Nephron progenitor cell (in vitro differentiated cells): ENCODE measurements around the gene ULBP3.

Experiments
- DNase-seq: peaks from one replicate; pipeline ENCODE4 v3.0.0; 2021
- H3K27ac Mint-ChIP-seq: 2 replicates; pipeline ENCODE4 v1.8.0; 2021; ENCODE audit warnings: mild to moderate bottlenecking, moderate library complexity, mixed read lengths
- H3K27me3 Mint-ChIP-seq: 2 replicates; pipeline ENCODE4 v1.8.0; 2021; ENCODE audit warnings: mild to moderate bottlenecking, low read depth, mixed read lengths; ENCODE audit not compliant: poor library complexity
- H3K36me3 Mint-ChIP-seq: 2 replicates; pipeline ENCODE4 v1.8.0; 2021; ENCODE audit warnings: low read depth, mixed read lengths
- H3K4me1 Mint-ChIP-seq: 2 replicates; pipeline ENCODE4 v1.8.0; 2021; ENCODE audit warnings: mixed read lengths
- H3K4me3 Mint-ChIP-seq: 2 replicates; pipeline ENCODE4 v1.8.0; 2021; ENCODE audit warnings: mild to moderate bottlenecking, moderate library complexity, mixed read lengths
- H3K9me3 Mint-ChIP-seq: 2 replicates; pipeline ENCODE4 v1.8.0; 2021; ENCODE audit warnings: mild to moderate bottlenecking, moderate library complexity, mixed read lengths
- TF ChIP-seq, protein P1 (sequence below): fragments of 200-600 bp; sonication (generic); IDR thresholded peaks from 2 replicates; pipeline ENCODE4 v1.5.0; 2021; ENCODE audit warnings: antibody characterized with exemption

The ULBP3 gene

DNA sequence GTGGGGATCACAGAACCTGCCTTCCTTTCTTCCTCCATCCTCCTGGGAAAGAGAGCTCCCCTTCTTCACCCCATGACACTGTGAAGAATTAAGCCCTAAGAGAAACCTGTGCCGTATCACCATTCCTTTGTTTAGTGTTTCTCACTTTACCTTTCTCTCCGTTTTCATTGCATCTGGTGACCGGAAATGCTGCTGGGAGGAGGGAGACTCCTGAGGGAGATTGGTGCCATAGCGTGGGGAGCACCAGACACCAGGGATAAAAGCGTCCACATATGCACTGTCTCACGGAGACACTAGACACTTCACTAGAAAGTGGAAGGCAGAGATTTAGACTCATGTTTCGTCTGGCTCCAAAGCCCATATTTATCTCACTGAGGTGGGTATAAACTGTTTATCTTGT lies 15.5 kb upstream of the ULBP3 start:
- no peak overlapping the region for H3K4me3 Mint-ChIP-seq
- no peak overlapping the region for H3K27ac Mint-ChIP-seq
- H3K36me3 Mint-ChIP-seq = no peaks in the 10 kb centered on the region
- H3K27me3 Mint-ChIP-seq = peaks cover 41% of the 10 kb centered on the region
- TF ChIP-seq, protein P1, sequence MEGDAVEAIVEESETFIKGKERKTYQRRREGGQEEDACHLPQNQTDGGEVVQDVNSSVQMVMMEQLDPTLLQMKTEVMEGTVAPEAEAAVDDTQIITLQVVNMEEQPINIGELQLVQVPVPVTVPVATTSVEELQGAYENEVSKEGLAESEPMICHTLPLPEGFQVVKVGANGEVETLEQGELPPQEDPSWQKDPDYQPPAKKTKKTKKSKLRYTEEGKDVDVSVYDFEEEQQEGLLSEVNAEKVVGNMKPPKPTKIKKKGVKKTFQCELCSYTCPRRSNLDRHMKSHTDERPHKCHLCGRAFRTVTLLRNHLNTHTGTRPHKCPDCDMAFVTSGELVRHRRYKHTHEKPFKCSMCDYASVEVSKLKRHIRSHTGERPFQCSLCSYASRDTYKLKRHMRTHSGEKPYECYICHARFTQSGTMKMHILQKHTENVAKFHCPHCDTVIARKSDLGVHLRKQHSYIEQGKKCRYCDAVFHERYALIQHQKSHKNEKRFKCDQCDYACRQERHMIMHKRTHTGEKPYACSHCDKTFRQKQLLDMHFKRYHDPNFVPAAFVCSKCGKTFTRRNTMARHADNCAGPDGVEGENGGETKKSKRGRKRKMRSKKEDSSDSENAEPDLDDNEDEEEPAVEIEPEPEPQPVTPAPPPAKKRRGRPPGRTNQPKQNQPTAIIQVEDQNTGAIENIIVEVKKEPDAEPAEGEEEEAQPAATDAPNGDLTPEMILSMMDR = no peak
- H3K4me1 Mint-ChIP-seq = no peaks in the 10 kb centered on the region
- no peak for DNase-seq
- H3K9me3 Mint-ChIP-seq = no peaks in the 10 kb centered on the region

DNA sequence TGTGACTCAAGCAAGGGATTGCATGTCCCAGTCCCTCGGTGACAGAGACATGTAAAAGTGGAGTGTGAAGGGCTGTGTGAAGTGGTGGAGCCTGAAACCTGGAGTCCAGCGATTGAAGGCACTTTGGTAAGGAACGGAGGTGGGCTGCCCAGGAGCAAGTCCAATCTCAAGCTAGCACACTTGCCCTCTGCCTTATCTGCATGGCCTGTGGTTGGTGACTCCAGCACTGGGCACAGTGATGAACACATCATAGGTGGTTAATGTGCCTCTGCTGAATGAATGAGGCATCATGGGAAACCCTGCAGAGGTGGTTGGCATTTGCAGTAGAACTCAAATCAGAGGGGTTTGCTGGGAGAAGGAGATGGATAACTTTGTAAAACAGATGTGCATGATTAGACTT lies 14.9 kb upstream of the ULBP3 start:
- Mint-ChIP-seq H3K4me3 (no peak overlapping the region), H3K36me3 (no peaks in the 10 kb centered on the region), H3K27ac (no peak overlapping the region), H3K4me1 (no peaks in the 10 kb centered on the region), H3K27me3 (peaks cover 35% of the 10 kb centered on the region), H3K9me3 (no peaks in the 10 kb centered on the region)
- TF ChIP-seq, protein P1 = no peak
- no peak for DNase-seq

DNA sequence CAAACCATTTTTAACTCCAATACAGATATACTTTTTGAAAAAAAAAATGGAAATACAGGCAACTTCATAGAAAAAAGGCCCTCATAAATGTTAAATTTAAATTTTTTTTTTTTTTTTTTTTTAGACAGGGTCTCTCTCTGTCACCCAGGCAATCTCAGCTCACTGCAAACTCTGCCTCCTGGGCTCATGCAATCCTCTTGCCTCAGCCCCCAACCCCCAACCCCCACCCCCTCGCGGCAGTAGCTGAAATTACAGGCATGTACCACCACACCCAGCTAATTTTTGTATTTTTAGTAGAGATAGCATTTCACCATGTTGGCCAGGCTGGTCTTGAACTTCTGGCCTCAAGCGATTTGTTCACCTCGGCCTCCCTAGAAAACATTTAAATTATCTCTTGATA lies 12.8 kb upstream of the ULBP3 start:
- Mint-ChIP-seq H3K27ac (no peak overlapping the region), H3K27me3 (peaks cover 29% of the 10 kb centered on the region), H3K4me3 (no peak overlapping the region), H3K4me1 (no peaks in the 10 kb centered on the region), H3K9me3 (no peaks in the 10 kb centered on the region), H3K36me3 (no peaks in the 10 kb centered on the region)
- TF ChIP-seq, protein P1 = no peak
- no peak for DNase-seq

DNA sequence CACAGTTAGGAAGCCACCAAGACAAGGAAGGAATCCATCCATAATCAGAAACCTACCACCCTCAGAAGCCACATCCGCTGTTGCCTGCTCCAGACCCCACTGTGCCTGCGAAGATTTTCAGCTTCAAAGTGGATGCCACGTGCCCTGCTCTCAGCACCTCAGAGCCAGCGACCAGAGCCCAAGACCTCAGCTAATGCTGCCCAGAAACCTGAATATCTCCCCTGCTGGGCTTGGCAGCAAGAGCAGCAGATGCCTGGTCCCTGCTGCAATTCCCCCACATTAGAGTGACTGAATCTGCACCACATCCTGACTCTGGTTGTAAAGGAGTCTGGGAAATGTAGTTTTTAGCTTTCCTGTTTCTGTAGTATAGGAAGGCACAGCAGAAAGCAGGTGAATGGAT lies 10.7 kb upstream of the ULBP3 start:
- Mint-ChIP-seq H3K27ac (no peak overlapping the region), H3K4me3 (no peak overlapping the region), H3K9me3 (no peaks in the 10 kb centered on the region), H3K27me3 (peaks cover 33% of the 10 kb centered on the region), H3K36me3 (no peaks in the 10 kb centered on the region), H3K4me1 (peaks cover 13% of the 10 kb centered on the region)
- no peak for DNase-seq
- TF ChIP-seq, protein P1 = no peak

DNA sequence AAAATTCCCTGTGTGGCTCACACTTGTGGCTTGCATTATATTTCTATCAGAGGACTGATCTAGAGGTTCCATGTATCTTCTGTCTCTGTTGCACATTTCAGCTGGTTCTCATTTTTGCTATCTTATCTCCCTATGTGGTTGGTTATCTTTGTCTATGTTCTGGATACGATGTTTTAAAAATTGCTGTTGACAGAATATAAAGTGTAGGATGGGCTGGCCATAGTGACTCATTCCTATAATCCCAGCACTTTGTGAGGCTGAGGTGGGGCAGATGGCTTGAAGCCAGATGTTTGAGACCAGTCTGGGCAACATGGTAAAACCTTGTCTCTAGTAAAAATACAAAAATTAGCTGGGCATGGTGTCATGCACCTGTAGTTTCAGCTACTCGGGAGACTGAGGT lies 9.9 kb upstream of the ULBP3 start:
- DNase-seq = no peak
- Mint-ChIP-seq H3K4me3 (no peak overlapping the region), H3K9me3 (no peaks in the 10 kb centered on the region), H3K27ac (no peak overlapping the region), H3K36me3 (no peaks in the 10 kb centered on the region), H3K4me1 (peaks cover 21% of the 10 kb centered on the region), H3K27me3 (peaks cover 32% of the 10 kb centered on the region)
- TF ChIP-seq, protein P1 = no peak

DNA sequence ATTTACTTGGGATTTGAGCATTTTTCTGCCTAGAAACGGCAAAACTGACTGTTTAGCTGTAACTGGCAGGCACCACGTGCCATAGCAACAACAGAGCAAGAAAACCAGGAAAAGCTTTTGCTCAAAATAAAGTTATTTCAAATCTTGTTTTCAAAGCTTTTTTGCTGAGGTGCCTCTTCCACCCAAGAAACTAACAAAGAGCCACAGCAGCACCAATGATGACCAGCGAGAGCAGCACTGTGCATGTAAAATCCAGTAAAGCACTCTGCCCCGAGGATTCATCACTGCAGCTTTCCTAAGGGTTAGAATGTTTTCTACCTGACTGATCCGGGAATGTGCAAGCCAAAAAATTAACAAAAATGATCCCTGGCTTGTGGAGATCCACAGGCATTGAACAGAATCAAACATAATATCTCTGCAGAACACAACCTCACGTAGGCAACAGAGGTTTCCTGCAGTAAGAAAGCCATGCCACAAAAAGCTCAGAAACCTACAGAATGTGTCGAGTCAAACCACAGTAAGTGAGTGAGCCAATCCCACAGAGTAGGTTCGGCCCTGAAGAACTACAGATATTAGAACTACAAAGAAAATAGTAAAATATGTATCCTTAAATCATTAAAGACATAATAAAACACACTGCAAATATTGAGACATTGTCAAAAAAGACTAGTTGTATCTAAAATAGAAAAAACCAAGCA lies 7.4 kb upstream of the ULBP3 start:
- TF ChIP-seq, protein P1 = peak; percentile 20
- Mint-ChIP-seq H3K4me3 (no peak overlapping the region), H3K4me1 (peaks cover 21% of the 10 kb centered on the region), H3K27ac (no peak overlapping the region), H3K9me3 (no peaks in the 10 kb centered on the region), H3K36me3 (no peaks in the 10 kb centered on the region), H3K27me3 (peaks cover 22% of the 10 kb centered on the region)
- DNase-seq = no peak
